Stimulated activated CD8-positive, alpha-beta memory T cell treated with anti-CD3 and anti-CD28 coated beads, Interleukin-15, amount 100 ng/mL, for 24 hours (primary cell): ENCODE results near the gene BPIFB6.

Experiments used
- DNase-seq: peaks from one replicate; pipeline ENCODE4 v3.0.0-alpha.2; 2020; ENCODE audit warnings: low read depth

The BPIFB6 gene, protein sequence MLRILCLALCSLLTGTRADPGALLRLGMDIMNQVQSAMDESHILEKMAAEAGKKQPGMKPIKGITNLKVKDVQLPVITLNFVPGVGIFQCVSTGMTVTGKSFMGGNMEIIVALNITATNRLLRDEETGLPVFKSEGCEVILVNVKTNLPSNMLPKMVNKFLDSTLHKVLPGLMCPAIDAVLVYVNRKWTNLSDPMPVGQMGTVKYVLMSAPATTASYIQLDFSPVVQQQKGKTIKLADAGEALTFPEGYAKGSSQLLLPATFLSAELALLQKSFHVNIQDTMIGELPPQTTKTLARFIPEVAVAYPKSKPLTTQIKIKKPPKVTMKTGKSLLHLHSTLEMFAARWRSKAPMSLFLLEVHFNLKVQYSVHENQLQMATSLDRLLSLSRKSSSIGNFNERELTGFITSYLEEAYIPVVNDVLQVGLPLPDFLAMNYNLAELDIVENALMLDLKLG

DNA sequence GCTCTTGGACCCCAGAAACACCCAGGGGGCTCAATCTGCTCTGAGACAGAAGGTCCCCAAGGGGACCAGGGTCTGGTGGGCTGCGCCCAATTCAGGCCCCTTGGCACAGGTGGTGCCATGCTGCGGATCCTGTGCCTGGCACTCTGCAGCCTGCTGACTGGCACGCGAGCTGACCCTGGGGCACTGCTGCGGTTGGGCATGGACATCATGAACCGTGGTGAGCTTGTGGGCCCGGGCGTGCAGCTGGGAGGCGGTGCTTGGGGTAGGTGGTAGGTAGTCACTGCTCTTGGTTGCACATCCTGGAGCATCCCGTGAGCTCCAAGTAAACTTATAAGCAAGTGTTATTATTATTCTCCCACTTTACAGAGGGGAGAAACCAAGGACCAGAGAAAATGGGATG lies at the start of gene BPIFB6:
Gene BPIFB6, plus strand, starts transcription at position 118 of the 400 bp plus-strand sequence. Its CDS starts 0 bp downstream, at position 118.
- no peak for DNase-seq

DNA sequence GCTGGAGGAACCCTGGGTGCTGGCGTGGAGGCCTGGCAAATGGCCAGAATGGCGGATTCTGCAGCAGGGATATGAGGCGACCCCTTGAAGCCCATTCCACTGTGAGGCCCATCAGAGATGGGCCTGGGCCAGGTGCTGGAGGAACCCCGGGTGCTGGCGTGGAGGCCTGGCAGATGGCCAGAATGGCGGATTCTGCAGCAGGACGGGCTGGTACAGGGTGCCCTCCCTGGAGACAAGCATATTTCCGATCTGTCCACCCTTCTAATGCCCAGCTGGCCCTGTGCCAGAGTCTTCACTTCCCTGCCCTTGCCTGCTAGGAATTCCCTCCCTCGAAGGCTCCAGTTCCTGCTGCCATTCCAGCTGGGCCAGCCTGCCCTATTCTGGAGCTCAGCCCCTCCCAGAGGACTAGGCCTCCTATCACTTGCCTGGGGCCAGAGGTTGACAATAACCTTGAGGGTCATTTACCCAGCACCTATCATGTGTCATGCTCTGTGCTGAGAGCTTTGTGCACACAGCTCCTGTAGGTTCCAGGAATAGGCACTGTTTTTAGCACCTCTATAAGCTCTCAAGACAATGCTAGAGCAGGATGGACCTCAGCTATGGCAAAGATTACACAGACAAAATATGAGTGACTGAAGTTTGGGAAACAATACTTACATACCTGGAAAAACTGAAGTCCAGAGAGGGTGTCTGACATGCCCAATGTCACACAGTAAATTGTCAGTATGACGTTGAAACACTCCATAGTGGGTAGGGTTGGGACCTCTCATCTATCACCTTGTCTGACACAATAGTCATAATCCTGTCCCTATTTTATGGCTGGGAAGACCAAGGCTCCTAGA lies 48.6 kb upstream of the BPIFB6 start:
- no peak for DNase-seq

DNA sequence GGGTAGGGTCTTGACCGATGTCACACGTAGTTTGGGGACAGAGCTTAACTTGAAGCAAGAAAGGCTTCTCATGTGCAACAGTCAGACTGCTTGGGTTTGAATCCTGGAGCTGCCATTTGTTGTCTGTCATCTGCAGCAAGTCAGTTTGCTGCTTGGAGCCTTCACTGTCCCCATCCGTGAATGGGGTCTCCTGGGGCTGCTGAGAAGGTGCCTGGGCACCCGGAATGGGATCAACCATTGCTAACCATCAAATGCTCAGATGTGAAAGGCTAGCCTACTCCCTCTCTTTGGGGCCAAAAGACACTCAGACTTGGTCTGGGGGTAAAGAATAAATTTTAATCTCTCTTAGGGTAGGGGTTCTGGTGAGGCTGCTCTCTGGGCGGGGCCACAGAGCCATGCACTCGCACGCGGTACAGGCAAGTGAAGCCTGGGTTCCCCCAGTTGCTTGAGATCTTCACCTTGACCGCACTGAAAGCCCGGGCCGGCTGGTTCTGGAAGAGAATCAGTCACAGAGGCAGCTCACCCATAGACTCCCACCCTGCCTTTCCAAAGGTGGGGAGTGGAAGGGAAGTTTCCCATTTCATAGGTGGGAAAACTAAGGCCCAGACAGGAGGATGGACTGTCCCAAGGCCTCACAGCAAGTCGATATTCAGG lies 47.9 kb upstream of the BPIFB6 start:
- DNase-seq = no peak

GRCh38 chr20:32984196-32984595 lies 47.3 kb upstream of the BPIFB6 start:
- no peak for DNase-seq

- no peak for DNase-seq
These were observed 46.7 kb upstream of the BPIFB6 start for GRCh38 chr20:32984631-32985354.

DNA sequence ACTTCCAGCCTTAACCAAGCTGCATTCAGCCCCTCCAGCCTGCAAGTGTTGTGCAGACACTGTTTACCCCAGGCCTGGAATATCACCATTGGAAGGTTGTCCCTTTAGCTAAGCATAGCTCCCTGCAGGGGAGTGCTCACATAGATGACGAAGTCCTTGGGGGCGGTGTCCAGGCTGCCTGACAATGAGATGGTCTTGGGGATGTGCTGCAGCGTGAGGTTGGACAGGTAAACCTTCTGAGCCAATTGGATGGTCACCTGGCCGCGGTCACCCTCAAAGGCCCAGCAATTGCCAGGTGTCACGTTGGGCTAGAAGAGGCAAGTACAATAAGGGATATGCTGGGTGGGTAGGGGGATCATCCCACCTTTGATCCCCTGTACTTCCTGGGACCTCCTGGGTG lies 45.9 kb upstream of the BPIFB6 start:
- DNase-seq = no peak

DNA sequence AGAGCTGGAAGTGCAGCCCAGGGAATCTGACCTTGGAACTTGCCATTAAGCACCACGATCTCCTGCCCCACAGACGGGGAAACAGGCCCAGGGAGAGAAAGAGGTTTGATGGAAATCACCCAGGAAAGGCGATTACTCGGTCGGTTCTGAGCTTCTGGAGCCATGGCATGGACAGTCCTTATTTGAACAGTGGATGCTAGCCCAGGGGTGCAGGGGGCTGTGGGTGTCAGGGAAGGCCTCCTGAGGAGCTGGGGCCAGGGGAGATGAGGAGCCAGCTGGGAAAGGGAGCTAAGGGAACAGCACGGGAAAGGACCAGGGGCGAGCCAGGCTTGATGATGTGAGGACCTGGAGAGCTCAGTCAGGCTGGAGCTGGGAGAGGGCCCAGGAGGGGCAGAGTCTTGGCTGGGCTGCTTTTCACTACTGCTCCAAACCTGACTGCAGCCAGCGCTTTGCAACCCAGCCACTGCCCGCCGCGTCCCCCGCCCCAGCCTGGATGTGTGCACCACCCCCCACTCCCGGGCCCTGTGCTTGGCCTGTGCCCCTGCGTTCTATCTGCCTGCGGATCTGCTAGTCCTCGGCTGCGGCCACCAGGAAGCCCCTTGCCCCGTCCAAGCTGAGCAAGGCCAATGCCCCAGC lies 45.0 kb upstream of the BPIFB6 start:
- DNase-seq = no peak

GRCh38 chr20:32987044-32987825 lies 44.2 kb upstream of the BPIFB6 start:
- no peak for DNase-seq

DNA sequence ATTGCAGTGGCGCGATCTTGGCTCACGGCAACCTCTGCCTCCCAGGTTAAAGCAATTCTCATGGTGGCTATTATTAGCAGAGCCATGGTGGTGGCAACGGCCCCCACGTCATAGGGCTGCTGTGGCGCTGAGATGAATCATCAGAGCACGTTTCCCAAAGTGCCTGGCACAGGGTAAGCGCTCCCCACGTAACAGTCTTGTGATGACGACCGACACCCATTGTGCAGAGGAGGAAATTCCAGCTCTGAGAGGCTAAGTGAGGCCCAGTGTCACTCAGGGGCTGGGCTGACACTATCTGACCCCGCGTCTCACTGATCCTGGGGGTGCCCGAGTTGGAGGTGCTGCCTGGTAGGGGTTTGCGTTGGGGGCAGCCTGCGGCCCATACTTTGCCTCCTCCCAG lies 43.4 kb upstream of the BPIFB6 start:
- DNase-seq = no peak

DNA sequence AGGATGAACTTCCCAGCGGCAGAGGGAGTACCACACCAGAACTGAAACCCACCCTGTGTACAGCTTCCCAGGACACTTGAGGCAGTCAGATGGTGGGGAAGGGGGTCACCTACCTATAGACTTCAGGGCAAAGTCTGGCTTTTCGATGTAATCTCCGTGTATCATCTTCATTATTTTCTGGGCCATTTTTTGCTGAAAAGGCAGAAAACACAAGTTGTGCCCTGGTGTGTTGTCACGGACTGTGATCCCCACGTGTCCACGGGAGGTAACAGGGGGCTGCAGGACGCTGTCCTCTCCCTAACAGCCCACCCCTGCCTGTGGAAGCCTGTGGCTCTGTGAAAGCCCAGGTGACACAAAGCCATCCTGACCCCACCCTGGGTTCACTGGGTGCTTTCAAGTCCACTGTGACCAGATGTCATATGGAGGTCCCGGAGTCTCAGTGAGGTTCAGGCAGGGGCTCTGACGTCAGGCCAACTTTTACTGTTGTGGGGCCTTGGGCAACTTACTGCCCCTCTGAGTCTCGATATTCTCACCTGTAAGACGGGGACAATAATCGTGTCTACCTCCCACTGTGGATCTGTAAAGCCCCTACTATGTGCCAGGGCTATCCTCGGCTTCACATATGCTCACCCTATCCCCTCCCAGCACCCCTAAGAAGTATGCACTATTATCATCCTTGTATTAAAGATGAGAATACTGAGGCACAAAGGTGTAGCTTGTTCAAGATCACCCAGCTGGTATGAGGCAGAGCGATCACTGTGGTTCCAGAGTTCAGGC lies 41.8 kb upstream of the BPIFB6 start:
- DNase-seq = no peak

GRCh38 chr20:32990426-32990825 lies 41.0 kb upstream of the BPIFB6 start:
- DNase-seq = no peak

GRCh38 chr20:32991383-32991782 lies 40.1 kb upstream of the BPIFB6 start:
- no peak for DNase-seq

DNA sequence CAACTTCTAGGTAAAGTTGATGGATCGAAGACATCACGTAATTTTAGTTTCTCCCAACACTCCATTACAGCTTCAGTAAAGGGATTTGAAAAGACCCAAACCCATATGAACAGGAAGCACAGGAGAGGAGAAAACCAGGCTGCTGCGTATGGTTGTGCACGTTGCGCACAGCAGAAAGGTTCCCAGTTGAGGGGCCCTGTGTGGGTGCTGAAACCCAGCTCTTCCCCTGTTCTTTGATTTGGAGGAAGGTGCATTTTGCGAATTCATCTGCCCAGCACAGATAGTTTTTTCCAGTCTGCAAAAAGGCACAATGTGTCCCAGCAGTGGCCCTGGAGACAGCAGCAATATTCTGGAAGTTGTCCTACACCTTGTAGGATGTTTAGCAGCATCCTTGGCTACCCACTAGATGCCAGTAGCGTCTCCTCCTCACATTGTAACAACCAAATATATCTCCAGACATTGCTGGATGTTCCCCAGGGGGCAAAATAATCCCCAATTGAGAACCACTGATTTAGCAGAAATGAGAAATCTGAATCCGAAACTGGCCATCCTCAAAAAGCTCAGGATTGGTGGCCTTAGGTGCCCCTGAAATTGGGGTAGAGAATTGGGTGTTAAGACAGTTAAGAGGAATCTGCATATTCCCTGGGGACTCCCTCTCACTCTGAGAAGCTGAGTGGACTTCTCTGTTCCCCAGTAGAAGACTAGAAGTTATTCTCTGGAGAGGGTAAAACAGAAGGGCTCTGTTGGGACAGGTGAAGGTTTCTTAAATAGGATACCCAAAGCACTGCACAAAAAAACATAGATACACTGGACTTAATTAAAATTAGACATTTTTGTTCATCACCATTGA lies 39.4 kb upstream of the BPIFB6 start:
- no peak for DNase-seq

GRCh38 chr20:32993496-32994050 lies 37.9 kb upstream of the BPIFB6 start:
- no peak for DNase-seq

GRCh38 chr20:32995802-32996201 lies 35.6 kb upstream of the BPIFB6 start:
- no peak for DNase-seq

DNA sequence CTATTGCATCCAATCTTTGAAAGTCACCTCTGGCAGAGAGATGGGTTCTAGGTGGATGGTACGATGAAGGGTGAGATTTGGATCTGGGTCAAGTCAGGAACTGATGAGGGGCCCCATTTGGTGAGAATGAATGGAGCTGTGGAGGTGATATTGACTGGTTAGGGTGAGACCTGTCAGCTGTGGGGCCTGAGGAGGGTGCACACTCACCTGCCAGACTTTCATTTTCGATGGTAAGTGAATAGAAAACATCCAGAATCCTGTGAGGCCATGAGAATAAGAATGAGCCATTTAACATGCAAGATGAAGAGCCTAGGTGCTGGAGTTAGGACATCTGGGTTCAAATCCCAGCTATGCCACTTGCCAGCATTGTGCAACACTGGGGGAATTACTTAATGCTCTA lies 34.0 kb upstream of the BPIFB6 start:
- no peak for DNase-seq

DNA sequence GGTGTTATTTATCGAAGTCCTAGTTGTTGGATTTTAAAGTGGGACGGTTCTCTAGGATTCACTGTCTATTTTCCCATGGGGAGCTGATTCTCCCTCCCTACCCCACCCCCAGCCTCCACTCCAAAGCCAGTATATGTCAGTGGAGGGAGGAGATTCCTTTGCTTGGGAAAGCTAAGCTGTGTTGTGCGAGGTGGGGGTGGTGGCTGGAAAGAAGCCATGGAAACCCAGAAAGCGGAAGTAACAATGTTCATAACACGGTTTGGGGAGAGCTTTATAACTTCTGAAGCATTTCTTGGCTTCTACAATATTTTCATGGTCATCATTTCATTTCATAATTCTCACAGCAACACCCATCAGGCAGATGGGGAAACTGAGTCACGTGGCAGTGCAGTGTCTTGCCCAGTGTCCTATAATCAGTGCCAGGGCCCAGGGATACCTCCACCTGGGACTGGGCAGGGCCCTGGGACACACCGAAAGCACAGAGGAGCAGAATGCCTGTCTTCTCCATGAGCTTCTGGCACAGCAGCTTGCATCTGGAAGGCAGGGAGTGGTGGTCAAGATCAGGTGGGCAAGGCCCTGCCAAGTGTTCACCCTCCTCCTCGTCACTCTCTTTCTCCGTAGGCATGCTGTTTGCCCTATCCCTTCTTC lies 31.7 kb upstream of the BPIFB6 start:
- no peak for DNase-seq
